Measurements from ENCODE around the gene EPB41L5. TPM values are rescaled to one million over a fixed set of nuclear protein-coding genes. Genes with fewer than 3 reads are reported as not detected.

The EPB41L5 gene
- total and polyA plus RNA-seq, 4 donors: 19.7 to 88.4 (median 30.3) TPM

DNA sequence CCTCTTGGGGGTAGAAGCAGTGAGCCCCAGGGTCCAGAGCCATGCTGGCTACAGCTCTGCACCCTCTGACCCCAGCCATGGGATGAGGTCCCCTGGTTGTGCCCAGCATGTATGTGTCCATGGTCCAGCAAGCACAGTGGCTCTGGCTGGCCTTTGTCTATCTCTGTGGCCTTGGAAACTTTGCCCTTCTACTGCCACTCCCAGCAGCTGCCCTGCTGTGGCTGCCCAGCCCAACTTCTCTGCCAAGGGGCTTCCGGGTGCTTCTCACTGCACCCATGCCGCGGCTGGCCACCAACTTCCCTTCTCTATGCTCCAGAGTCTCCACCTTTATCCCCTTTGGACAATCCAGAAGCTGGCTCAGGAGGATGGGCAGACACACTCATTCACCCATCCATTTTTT, 191.5 kb downstream of the EPB41L5 start:
- no peak overlapping the region for H3K9ac ChIP-seq (ENCODE audit: low read depth in 1 of 2, low read length in 2 of 2)
- H3K27ac ChIP-seq (ENCODE audit: low read depth in 1 of 2, low read length in 2 of 2): no peak overlapping the region
- TF ChIP-seq TAF1 (conservative IDR thresholded peaks at IDR 0.05) (no peak), YY1 (IDR thresholded peaks at IDR 0.05) (no peak), EGR1 (IDR thresholded peaks at IDR 0.05; ENCODE audit: low read depth in 2 of 2) (no peak), HNF4A (conservative IDR thresholded peaks at IDR 0.05) (no peak), FOXA2 (IDR thresholded peaks at IDR 0.05) (no peak)
- TF ChIP-seq, protein P1, sequence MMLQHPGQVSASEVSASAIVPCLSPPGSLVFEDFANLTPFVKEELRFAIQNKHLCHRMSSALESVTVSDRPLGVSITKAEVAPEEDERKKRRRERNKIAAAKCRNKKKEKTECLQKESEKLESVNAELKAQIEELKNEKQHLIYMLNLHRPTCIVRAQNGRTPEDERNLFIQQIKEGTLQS (IDR thresholded peaks at IDR 0.05): no peak
- TF ChIP-seq, protein P2, sequence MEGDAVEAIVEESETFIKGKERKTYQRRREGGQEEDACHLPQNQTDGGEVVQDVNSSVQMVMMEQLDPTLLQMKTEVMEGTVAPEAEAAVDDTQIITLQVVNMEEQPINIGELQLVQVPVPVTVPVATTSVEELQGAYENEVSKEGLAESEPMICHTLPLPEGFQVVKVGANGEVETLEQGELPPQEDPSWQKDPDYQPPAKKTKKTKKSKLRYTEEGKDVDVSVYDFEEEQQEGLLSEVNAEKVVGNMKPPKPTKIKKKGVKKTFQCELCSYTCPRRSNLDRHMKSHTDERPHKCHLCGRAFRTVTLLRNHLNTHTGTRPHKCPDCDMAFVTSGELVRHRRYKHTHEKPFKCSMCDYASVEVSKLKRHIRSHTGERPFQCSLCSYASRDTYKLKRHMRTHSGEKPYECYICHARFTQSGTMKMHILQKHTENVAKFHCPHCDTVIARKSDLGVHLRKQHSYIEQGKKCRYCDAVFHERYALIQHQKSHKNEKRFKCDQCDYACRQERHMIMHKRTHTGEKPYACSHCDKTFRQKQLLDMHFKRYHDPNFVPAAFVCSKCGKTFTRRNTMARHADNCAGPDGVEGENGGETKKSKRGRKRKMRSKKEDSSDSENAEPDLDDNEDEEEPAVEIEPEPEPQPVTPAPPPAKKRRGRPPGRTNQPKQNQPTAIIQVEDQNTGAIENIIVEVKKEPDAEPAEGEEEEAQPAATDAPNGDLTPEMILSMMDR (IDR thresholded peaks at IDR 0.05; ENCODE audit: low read depth, low read length, missing input control): no peak
- H3K4me3 ChIP-seq (ENCODE audit: low read depth in 1 of 3, low read length in 3 of 3): no peak overlapping the region
- DNase-seq (ENCODE audit: low spot score): peak; percentile 14
- no peaks in the 10 kb centered on the region for H3K36me3 ChIP-seq (ENCODE audit: control insufficient read depth in 4 of 4, insufficient read depth in 3 of 4, low read depth in 1 of 4, low read length in 3 of 4)
- H3K27me3 ChIP-seq (ENCODE audit: control insufficient read depth in 4 of 4, insufficient read depth in 4 of 4, low read length in 3 of 4): no peaks in the 10 kb centered on the region
- 70% methylated on average over 3 of the region's 3 CpGs for WGBS
- peaks cover 0 to 3% (median 0%) of the 10 kb centered on the region in 4 donors for H3K4me1 ChIP-seq (ENCODE audit: control insufficient read depth in 4 of 4, insufficient read depth in 4 of 4, low read length in 3 of 4)
- H3K9me3 ChIP-seq (ENCODE audit: control insufficient read depth in 4 of 4, low read length in 3 of 4): no peaks in the 10 kb centered on the region

DNA sequence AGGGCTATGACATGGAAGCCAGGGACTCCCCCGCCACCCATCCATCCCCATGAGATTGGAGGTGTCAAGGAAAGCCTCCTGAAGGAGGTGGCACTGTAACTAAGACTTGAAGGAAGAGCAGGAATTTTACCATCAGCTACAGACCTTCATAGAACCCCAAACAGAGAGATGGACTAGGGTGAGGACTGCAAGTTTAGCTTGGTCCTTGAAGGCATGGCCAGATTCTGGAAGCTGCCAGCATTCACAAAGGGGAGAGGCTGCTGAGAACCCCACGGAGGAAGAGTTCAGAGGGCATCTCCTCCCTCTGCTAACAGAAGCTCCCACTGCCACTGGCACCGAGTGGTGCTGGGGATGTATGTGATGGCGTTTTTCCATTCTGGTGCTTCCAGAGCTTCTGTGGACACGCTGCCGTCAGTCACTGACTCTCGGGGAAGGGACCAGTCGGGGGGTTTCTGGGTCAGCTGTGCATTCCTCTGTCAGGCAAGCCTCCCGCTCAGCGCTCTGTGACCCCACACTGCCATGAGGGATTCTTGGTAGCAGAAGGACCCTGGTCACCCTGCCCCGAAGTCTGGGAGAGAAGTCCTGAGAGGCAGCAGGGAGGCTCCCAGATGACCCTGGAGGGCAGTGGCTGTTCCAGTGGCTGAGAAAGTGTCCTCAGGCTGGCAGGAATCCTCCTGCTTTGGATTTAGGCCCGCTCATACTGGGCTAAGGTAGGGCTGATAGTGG, 192.2 kb downstream of the EPB41L5 start:
- H3K27ac ChIP-seq (ENCODE audit: low read depth in 1 of 2, low read length in 2 of 2): no peak overlapping the region

More for the DNA sequence above, 192.2 kb downstream of the EPB41L5 start:
- Histone ChIP-seq H3K36me3 (ENCODE audit: control insufficient read depth in 4 of 4, insufficient read depth in 3 of 4, low read depth in 1 of 4, low read length in 3 of 4) (no peaks in the 10 kb centered on the region), H3K4me1 (ENCODE audit: control insufficient read depth in 4 of 4, insufficient read depth in 4 of 4, low read length in 3 of 4) (peaks cover 0 to 3% (median 0%) of the 10 kb centered on the region in 4 donors), H3K4me3 (ENCODE audit: low read depth in 1 of 3, low read length in 3 of 3) (no peak overlapping the region), H3K9ac (ENCODE audit: low read depth in 1 of 2, low read length in 2 of 2) (no peak overlapping the region), H3K27me3 (ENCODE audit: control insufficient read depth in 4 of 4, insufficient read depth in 4 of 4, low read length in 3 of 4) (no peaks in the 10 kb centered on the region), H3K9me3 (ENCODE audit: control insufficient read depth in 4 of 4, low read length in 3 of 4) (no peaks in the 10 kb centered on the region)
- TF ChIP-seq, protein P3, sequence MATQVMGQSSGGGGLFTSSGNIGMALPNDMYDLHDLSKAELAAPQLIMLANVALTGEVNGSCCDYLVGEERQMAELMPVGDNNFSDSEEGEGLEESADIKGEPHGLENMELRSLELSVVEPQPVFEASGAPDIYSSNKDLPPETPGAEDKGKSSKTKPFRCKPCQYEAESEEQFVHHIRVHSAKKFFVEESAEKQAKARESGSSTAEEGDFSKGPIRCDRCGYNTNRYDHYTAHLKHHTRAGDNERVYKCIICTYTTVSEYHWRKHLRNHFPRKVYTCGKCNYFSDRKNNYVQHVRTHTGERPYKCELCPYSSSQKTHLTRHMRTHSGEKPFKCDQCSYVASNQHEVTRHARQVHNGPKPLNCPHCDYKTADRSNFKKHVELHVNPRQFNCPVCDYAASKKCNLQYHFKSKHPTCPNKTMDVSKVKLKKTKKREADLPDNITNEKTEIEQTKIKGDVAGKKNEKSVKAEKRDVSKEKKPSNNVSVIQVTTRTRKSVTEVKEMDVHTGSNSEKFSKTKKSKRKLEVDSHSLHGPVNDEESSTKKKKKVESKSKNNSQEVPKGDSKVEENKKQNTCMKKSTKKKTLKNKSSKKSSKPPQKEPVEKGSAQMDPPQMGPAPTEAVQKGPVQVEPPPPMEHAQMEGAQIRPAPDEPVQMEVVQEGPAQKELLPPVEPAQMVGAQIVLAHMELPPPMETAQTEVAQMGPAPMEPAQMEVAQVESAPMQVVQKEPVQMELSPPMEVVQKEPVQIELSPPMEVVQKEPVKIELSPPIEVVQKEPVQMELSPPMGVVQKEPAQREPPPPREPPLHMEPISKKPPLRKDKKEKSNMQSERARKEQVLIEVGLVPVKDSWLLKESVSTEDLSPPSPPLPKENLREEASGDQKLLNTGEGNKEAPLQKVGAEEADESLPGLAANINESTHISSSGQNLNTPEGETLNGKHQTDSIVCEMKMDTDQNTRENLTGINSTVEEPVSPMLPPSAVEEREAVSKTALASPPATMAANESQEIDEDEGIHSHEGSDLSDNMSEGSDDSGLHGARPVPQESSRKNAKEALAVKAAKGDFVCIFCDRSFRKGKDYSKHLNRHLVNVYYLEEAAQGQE (IDR thresholded peaks at IDR 0.05): no peak
- TF ChIP-seq GABPA (IDR thresholded peaks at IDR 0.05 in 1 of 2, conservative IDR thresholded peaks at IDR 0.05 in 1 of 2): no peak
- TF ChIP-seq EGR1 (IDR thresholded peaks at IDR 0.05; ENCODE audit: low read depth in 2 of 2): no peak
- TF ChIP-seq, protein P4, sequence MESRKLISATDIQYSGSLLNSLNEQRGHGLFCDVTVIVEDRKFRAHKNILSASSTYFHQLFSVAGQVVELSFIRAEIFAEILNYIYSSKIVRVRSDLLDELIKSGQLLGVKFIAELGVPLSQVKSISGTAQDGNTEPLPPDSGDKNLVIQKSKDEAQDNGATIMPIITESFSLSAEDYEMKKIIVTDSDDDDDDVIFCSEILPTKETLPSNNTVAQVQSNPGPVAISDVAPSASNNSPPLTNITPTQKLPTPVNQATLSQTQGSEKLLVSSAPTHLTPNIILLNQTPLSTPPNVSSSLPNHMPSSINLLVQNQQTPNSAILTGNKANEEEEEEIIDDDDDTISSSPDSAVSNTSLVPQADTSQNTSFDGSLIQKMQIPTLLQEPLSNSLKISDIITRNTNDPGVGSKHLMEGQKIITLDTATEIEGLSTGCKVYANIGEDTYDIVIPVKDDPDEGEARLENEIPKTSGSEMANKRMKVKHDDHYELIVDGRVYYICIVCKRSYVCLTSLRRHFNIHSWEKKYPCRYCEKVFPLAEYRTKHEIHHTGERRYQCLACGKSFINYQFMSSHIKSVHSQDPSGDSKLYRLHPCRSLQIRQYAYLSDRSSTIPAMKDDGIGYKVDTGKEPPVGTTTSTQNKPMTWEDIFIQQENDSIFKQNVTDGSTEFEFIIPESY (IDR thresholded peaks at IDR 0.05): no peak
- TF ChIP-seq, protein P5, sequence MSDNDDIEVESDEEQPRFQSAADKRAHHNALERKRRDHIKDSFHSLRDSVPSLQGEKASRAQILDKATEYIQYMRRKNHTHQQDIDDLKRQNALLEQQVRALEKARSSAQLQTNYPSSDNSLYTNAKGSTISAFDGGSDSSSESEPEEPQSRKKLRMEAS (IDR thresholded peaks at IDR 0.05): no peak
- TF ChIP-seq RXRA (IDR thresholded peaks at IDR 0.05): no peak
- 94% methylated on average over 12 of the region's 12 CpGs for WGBS
- peak; percentile 12 for DNase-seq (ENCODE audit: low spot score)

All from liver (tissue), 9 donors.